Measurements from ENCODE around the gene PDGFA.

- TF ChIP-seq CTCF (IDR thresholded peaks at IDR 0.05) (no peak), EP300 (IDR thresholded peaks at IDR 0.05) (no peak), POLR2A (IDR thresholded peaks at IDR 0.05) (no peak)
Measured at GRCh38 chr7:449324-450019, 70.2 kb downstream of the PDGFA start.

Measured in ovary (tissue), 3 donors.